Smooth muscle cell (in vitro differentiated cells): ENCODE measurements around the gene HECW1. TPM values are rescaled to one million over a fixed set of nuclear protein-coding genes. Genes with fewer than 3 reads are reported as not detected.

Experiments used
- DNase-seq: peaks from one replicate; lab custom pipeline; 2025; ENCODE audit not compliant: unreplicated experiment; lab: John Stamatoyannopoulos, UW
- H2AFZ ChIP-seq: fragments of 200-600 bp; sonication (generic); 2 replicates; pipeline ENCODE4 v1.6.0; 2016; ENCODE audit warnings: antibody characterized with exemption, low read depth, mild to moderate bottlenecking
- H3F3A ChIP-seq: fragments of 200-600 bp; sonication (generic); 2 replicates; pipeline ENCODE4 v1.6.0; 2017; ENCODE audit warnings: antibody characterized with exemption, low read depth
- H3K27ac ChIP-seq: fragments of 200-600 bp; sonication (generic); 2 replicates; pipeline ENCODE4 v1.5.1; 2016; ENCODE audit warnings: low read depth, mild to moderate bottlenecking
- H3K27me3 ChIP-seq: fragments of 200-600 bp; sonication (generic); 2 replicates; pipeline ENCODE4 v1.6.1; 2016; ENCODE audit warnings: low read depth, mild to moderate bottlenecking
- H3K36me3 ChIP-seq: fragments of 200-600 bp; sonication (generic); 2 replicates; pipeline ENCODE4 v1.5.1; 2016; ENCODE audit warnings: low read depth
- H3K4me1 ChIP-seq: fragments of 200-600 bp; sonication (generic); 2 replicates; pipeline ENCODE4 v1.5.1; 2016; ENCODE audit warnings: low read depth
- H3K4me2 ChIP-seq: fragments of 200-600 bp; sonication (generic); 2 replicates; pipeline ENCODE4 v1.6.0; 2016; ENCODE audit warnings: mild to moderate bottlenecking
- H3K4me3 ChIP-seq: fragments of 200-600 bp; sonication (generic); 2 replicates; pipeline ENCODE4 v1.5.1; 2016; ENCODE audit warnings: mild to moderate bottlenecking
- H3K79me2 ChIP-seq: fragments of 200-600 bp; sonication (generic); 2 replicates; pipeline ENCODE4 v1.6.0; 2016; ENCODE audit warnings: low read depth, mild to moderate bottlenecking
- H3K9ac ChIP-seq: fragments of 200-600 bp; sonication (generic); 2 replicates; pipeline ENCODE4 v1.6.0; 2016; ENCODE audit warnings: low read depth
- H3K9me3 ChIP-seq: fragments of 200-600 bp; sonication (generic); replicated peaks from 2 replicates; pipeline ENCODE4 v1.5.1; 2016; ENCODE audit warnings: low read depth
- H4K20me1 ChIP-seq: fragments of 200-600 bp; sonication (generic); 2 replicates; pipeline ENCODE4 v1.6.0; 2016; ENCODE audit warnings: low read depth
- CTCF ChIP-seq: fragments of 200-600 bp; sonication (generic); IDR thresholded peaks from 2 replicates; pipeline ENCODE4 v1.5.1; 2017; ENCODE audit warnings: borderline replicate concordance, mild to moderate bottlenecking, antibody characterized with exemption; ENCODE audit not compliant: insufficient read depth, poor library complexity, severe bottlenecking
- WGBS: methylation state at CpG from one replicate; pipeline ENCODE4 v1.1.7; 2016; ENCODE audit warnings: low lambda C conversion rate; 5-methylcytosine and 5-hydroxymethylcytosine counted together
- polyA plus RNA-seq: library from polyadenylated mRNA; unstranded; fragments of >200 nt; fragmentation: Nextera tagmentation; extraction: Ambion mirVana; gene quantifications from 2 replicates; pipeline ENCODE4 v1.2.1, GENCODE V29; 2016
- total RNA-seq: library from RNA; depleted of rRNA; stranded (reverse); fragments of >200 nt; gene quantifications from 2 replicates; pipeline ENCODE4 v1.2.3, GENCODE V29; 2014

The HECW1 gene
- total and polyA plus RNA-seq, 2 experiments from 2014 or later = 0.09 to 0.49 TPM

GRCh38 chr7:43325595-43325994 is 213.1 kb downstream of the HECW1 start:
- DNase-seq = no peak
- TF ChIP-seq CTCF = no peak
- no peaks in the 10 kb centered on the region for H3F3A ChIP-seq
- WGBS = 88% methylated on average over 14 of the region's 14 CpGs
- H3K27ac ChIP-seq = no peak overlapping the region
- H4K20me1 ChIP-seq = no peaks in the 10 kb centered on the region
- no peaks in the 10 kb centered on the region for H3K79me2 ChIP-seq
- no peak overlapping the region for H3K4me2 ChIP-seq
- H3K4me1 ChIP-seq = no peaks in the 10 kb centered on the region
- H3K36me3 ChIP-seq = no peaks in the 10 kb centered on the region
- H2AFZ ChIP-seq = no peak overlapping the region
- H3K9ac ChIP-seq = no peak overlapping the region
- H3K4me3 ChIP-seq = no peak overlapping the region
- H3K27me3 ChIP-seq = no peaks in the 10 kb centered on the region
- no peaks in the 10 kb centered on the region for H3K9me3 ChIP-seq

- TF ChIP-seq CTCF = no peak
- Histone ChIP-seq H3K9me3 (no peaks in the 10 kb centered on the region), H3K36me3 (no peaks in the 10 kb centered on the region), H3K27ac (no peak overlapping the region), H4K20me1 (no peaks in the 10 kb centered on the region), H3K4me1 (no peaks in the 10 kb centered on the region), H3K9ac (no peak overlapping the region), H3F3A (no peaks in the 10 kb centered on the region), H3K4me3 (no peak overlapping the region), H3K27me3 (no peaks in the 10 kb centered on the region), H3K4me2 (no peak overlapping the region), H3K79me2 (no peaks in the 10 kb centered on the region), H2AFZ (no peak overlapping the region)
- 93% methylated on average over 9 of the region's 9 CpGs for WGBS
- DNase-seq = no peak
Measured at GRCh38 chr7:43328336-43328735, 215.9 kb downstream of the HECW1 start.

- TF ChIP-seq CTCF = no peak
- Histone ChIP-seq H3K4me3 (no peak overlapping the region), H3K4me1 (no peaks in the 10 kb centered on the region), H3K27me3 (no peaks in the 10 kb centered on the region), H3K27ac (no peak overlapping the region), H3K79me2 (no peaks in the 10 kb centered on the region), H3F3A (no peaks in the 10 kb centered on the region), H3K4me2 (no peak overlapping the region), H3K9ac (no peak overlapping the region), H2AFZ (no peak overlapping the region), H3K36me3 (no peaks in the 10 kb centered on the region), H3K9me3 (no peaks in the 10 kb centered on the region), H4K20me1 (no peaks in the 10 kb centered on the region)
- WGBS = 60% methylated on average over 6 of the region's 6 CpGs
- DNase-seq = no peak
Measured at GRCh38 chr7:43328785-43329380, 216.4 kb downstream of the HECW1 start.

GRCh38 chr7:43332193-43332796 is 219.8 kb downstream of the HECW1 start:
- Histone ChIP-seq H3K27me3 (no peaks in the 10 kb centered on the region), H2AFZ (no peak overlapping the region), H3K27ac (no peak overlapping the region), H3K79me2 (no peaks in the 10 kb centered on the region), H3K36me3 (no peaks in the 10 kb centered on the region), H3K4me3 (no peak overlapping the region), H3K4me1 (no peaks in the 10 kb centered on the region), H3F3A (no peaks in the 10 kb centered on the region), H3K4me2 (no peak overlapping the region), H3K9me3 (no peaks in the 10 kb centered on the region), H4K20me1 (no peaks in the 10 kb centered on the region), H3K9ac (no peak overlapping the region)
- 95% methylated on average over 8 of the region's 8 CpGs for WGBS
- TF ChIP-seq CTCF = no peak
- no peak for DNase-seq
